Measurements from ENCODE around the gene TRERF1. TPM values are rescaled to one million over a fixed set of nuclear protein-coding genes. Genes with fewer than 3 reads are reported as not detected.

Gene TRERF1
- total RNA-seq, 1 donor from 2014 or later = 12.8 TPM

DNA sequence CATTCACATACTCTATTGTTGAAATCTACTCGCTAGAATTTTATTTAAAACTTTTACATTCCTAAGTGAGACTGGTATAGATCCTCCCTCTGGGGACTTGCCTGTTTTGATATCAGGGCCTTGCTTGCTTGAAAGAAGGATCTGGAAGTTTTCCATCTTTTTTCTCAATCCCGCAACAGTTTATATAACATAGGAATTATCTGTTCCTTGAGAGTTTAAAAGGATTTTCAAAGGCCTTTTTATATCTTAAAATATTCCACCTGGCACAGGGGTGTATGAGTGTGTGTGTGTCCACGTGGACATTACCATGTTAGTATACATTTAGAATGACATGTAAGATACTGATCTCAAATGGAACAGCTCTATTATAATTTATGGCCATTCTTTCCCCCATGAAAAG is 96.3 kb downstream of the TRERF1 start:
- H3K4me3 Mint-ChIP-seq (ENCODE audit: unreplicated experiment) = no peak overlapping the region
- DNase-seq = no peak
- H3K27ac Mint-ChIP-seq (ENCODE audit: unreplicated experiment) = no peak overlapping the region
- no peaks in the 10 kb centered on the region for H3K27me3 Mint-ChIP-seq (ENCODE audit: unreplicated experiment)
- peaks cover 5% of the 10 kb centered on the region for H3K9me3 Mint-ChIP-seq (ENCODE audit: unreplicated experiment)
- H3K4me1 Mint-ChIP-seq (ENCODE audit: low read depth, unreplicated experiment) = peaks cover 13% of the 10 kb centered on the region
- H3K36me3 Mint-ChIP-seq (ENCODE audit: unreplicated experiment) = peaks cover 5% of the 10 kb centered on the region
- TF ChIP-seq, protein P1, sequence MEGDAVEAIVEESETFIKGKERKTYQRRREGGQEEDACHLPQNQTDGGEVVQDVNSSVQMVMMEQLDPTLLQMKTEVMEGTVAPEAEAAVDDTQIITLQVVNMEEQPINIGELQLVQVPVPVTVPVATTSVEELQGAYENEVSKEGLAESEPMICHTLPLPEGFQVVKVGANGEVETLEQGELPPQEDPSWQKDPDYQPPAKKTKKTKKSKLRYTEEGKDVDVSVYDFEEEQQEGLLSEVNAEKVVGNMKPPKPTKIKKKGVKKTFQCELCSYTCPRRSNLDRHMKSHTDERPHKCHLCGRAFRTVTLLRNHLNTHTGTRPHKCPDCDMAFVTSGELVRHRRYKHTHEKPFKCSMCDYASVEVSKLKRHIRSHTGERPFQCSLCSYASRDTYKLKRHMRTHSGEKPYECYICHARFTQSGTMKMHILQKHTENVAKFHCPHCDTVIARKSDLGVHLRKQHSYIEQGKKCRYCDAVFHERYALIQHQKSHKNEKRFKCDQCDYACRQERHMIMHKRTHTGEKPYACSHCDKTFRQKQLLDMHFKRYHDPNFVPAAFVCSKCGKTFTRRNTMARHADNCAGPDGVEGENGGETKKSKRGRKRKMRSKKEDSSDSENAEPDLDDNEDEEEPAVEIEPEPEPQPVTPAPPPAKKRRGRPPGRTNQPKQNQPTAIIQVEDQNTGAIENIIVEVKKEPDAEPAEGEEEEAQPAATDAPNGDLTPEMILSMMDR (IDR thresholded peaks at IDR 0.05; ENCODE audit: partially characterized antibody, unreplicated experiment) = no peak

DNA sequence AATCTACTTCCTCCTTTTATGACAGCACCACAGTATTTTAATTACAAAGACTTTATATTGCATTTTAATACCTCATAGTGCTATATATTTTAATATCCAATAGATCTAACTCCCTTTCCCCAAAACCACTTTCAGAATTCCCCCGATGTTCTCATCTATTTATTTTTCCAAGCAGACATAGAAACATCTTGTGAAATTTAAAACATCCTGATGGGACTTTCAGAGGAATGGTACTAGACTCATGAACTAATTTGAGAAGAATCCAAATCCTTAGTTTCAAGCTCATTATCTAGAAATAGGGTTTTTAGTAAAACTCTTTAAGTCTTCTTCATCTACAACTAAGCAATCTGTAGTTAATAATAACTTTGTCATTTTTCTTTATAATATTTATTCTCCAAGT is 97.0 kb downstream of the TRERF1 start:
- TF ChIP-seq, protein P1 (IDR thresholded peaks at IDR 0.05; ENCODE audit: partially characterized antibody, unreplicated experiment) = no peak
- Mint-ChIP-seq H3K9me3 (ENCODE audit: unreplicated experiment) (peaks cover 12% of the 10 kb centered on the region), H3K27me3 (ENCODE audit: unreplicated experiment) (no peaks in the 10 kb centered on the region), H3K4me3 (ENCODE audit: unreplicated experiment) (no peak overlapping the region), H3K4me1 (ENCODE audit: low read depth, unreplicated experiment) (peaks cover 20% of the 10 kb centered on the region), H3K27ac (ENCODE audit: unreplicated experiment) (no peak overlapping the region), H3K36me3 (ENCODE audit: unreplicated experiment) (peaks cover 5% of the 10 kb centered on the region)
- DNase-seq = no peak

DNA sequence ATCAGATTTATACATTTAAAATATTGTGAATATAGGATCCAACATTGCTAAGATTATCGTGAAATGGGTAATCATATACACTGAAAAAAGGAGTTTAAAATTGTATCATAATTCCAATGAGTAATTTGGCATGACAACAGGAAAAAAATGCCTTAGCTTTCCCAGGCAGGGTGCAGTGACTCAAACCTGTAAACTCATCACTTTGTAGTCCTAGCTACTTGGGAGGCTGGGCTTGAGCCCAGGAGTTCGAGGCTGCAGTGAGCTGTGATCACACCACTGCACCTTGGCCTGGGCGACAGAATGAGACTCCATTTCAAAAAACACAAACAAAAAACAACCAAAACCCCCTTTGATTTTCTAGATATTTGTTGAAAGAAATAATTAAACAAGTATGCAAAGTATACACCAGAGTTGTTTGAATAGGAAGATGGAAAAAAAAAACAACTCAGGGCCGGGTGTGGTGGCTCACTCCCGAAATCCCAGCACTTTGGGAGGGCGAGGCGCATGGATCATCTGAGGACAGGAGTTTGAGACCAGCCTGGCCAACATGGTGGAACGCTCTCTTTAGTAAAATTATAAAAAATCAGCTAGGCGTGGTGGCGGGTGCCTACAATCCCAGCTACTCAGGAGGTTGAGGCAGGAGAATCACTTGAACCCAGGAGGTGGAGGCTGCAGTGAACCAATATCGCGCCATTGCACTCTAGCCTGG is 98.7 kb downstream of the TRERF1 start:
- H3K4me1 Mint-ChIP-seq (ENCODE audit: low read depth, unreplicated experiment) = peaks cover 24% of the 10 kb centered on the region
- H3K4me3 Mint-ChIP-seq (ENCODE audit: unreplicated experiment) = no peak overlapping the region
- H3K9me3 Mint-ChIP-seq (ENCODE audit: unreplicated experiment) = peaks cover 15% of the 10 kb centered on the region
- TF ChIP-seq, protein P1 (IDR thresholded peaks at IDR 0.05; ENCODE audit: partially characterized antibody, unreplicated experiment) = no peak
- DNase-seq = no peak
- H3K27ac Mint-ChIP-seq (ENCODE audit: unreplicated experiment) = no peak overlapping the region
- peaks cover 5% of the 10 kb centered on the region for H3K36me3 Mint-ChIP-seq (ENCODE audit: unreplicated experiment)
- H3K27me3 Mint-ChIP-seq (ENCODE audit: unreplicated experiment) = no peaks in the 10 kb centered on the region

DNA sequence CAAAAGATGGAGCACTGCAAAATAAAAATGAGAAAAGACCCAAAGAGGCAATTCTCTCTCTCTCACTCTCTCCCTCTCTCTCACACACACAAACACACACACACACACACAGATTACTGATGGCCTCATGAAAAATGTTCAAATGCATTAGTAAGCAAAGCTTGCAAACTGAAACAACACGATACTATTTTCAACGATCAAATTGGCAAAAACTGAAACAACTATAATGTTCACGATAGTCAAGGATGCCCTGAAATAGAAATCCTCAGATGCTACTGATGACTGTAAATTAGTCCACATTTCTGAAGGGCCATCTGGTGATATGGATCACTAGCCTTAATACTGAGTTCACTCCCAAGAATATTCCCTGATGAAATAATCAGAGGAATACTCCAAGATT is 100.8 kb downstream of the TRERF1 start:
- peak overlapping the region; percentile 54 for H3K4me3 Mint-ChIP-seq (ENCODE audit: unreplicated experiment)
- H3K27me3 Mint-ChIP-seq (ENCODE audit: unreplicated experiment) = peaks cover 2% of the 10 kb centered on the region
- H3K4me1 Mint-ChIP-seq (ENCODE audit: low read depth, unreplicated experiment) = peaks cover 24% of the 10 kb centered on the region
- H3K9me3 Mint-ChIP-seq (ENCODE audit: unreplicated experiment) = peaks cover 16% of the 10 kb centered on the region
- no peak for DNase-seq
- TF ChIP-seq, protein P1 (IDR thresholded peaks at IDR 0.05; ENCODE audit: partially characterized antibody, unreplicated experiment) = no peak
- peak overlapping the region; percentile 88 for H3K27ac Mint-ChIP-seq (ENCODE audit: unreplicated experiment)
- H3K36me3 Mint-ChIP-seq (ENCODE audit: unreplicated experiment) = peaks cover under 1% of the 10 kb centered on the region

DNA sequence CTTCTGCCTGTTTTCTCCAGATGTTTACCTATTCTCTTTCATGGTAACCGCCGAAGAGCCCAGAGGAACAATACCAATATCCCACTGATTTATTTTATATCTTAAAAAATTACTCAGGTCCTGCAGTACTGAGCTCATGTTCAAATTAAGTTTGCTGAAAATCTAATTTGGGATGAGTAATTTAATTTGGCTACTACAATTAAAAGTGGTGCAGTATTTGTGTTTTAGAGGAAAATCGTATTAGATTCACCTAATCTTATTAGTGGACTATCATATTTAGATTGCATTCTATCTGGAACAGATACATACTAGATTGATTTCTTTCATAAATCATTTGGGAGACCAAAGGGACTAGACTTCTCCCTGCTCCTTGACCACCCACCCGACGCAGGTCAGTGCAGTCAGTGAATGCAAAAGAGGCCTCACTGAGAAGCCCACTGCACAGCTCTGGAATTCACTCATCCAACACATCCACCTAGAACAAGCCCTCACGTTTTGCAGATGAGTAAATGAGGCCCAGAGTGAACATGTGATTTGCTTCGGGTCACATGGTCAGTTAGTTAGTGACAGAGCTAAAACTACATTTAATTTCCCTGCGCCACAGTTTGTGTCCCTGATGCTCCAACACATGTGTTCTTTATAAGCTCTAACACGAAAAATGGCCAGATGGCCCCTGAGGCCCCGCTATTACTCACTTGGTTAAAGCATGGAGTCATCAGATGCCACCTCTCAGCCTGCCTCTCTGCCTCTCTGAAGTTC is 101.8 kb downstream of the TRERF1 start:
- Mint-ChIP-seq H3K4me1 (ENCODE audit: low read depth, unreplicated experiment) (peaks cover 27% of the 10 kb centered on the region), H3K36me3 (ENCODE audit: unreplicated experiment) (peaks cover 4% of the 10 kb centered on the region), H3K4me3 (ENCODE audit: unreplicated experiment) (peak overlapping the region; percentile 54), H3K27me3 (ENCODE audit: unreplicated experiment) (peaks cover 5% of the 10 kb centered on the region), H3K27ac (ENCODE audit: unreplicated experiment) (peak overlapping the region; percentile 88), H3K9me3 (ENCODE audit: unreplicated experiment) (peaks cover 19% of the 10 kb centered on the region)
- DNase-seq = peak; percentile 40
- TF ChIP-seq, protein P1 (IDR thresholded peaks at IDR 0.05; ENCODE audit: partially characterized antibody, unreplicated experiment) = no peak
